Kasumi-1 (cell line): ENCODE data around the gene DOCK8.
"Not testable (repeated sequence)": the region's sequence is repeated elsewhere in the genome, so short reads cannot be mapped to it uniquely, and the experiment has no call there.

ENCODE experiments used
- DNase-seq, 2 experiments: peaks; one replicate each; lab custom pipeline; 2025; lab: John Stamatoyannopoulos, UW

DOCK8 gene

DNA sequence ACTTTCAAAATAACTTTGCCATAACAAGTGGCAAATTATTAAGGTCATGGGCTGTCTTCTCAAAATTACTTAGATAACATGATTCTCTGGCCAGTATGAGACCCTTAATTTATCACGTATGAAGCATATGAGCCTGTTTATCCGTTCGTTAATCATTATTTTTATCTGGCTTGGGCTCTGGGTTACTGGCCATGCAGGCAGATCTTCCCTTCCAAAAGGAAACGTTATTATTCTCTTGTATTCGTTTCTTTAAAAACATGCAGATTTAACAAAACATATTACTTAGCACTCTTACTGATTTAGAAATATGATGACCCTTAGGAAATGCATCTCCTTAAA lies 148.6 kb downstream of the DOCK8 start:
- no peak for DNase-seq

DNA sequence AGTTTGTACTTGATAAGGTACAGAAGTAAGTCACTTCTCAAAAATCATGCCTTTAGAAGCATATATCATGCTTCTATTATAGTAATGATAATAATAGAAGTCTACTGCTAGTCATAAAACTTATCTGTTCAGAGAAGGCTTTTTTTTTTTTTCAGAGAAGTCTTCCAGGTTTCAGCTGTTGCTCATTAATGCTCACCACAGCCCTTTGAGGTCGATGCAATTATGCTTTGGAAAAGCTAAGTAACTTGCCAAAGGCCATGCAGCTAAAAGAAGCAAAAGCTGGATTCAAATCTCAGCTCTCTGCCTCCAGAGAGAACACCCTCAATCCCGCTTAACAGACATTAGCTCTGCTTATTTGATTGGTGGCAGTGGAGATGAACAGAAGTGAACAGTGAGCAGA lies 150.8 kb downstream of the DOCK8 start:
- no peak for DNase-seq

DNA sequence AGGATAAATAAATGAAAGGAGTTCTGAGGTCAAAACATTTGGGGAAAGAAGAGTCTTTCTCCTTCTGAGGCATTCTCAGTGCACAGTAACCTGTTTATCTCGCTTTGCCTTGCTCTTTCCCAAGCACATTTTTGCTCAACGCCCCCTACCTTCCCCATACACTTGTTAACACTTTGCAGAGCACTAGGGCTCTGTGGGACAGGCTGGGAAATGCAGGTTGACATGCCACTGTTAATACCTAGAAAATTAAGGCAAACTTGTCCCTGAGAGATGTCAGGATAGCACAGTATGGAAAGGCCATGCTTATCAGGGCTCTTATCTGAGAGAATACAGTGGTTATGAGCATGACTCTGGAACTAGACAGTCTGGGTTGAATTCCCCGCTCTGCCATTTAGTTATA lies 152.0 kb downstream of the DOCK8 start:
- no peak for DNase-seq

DNA sequence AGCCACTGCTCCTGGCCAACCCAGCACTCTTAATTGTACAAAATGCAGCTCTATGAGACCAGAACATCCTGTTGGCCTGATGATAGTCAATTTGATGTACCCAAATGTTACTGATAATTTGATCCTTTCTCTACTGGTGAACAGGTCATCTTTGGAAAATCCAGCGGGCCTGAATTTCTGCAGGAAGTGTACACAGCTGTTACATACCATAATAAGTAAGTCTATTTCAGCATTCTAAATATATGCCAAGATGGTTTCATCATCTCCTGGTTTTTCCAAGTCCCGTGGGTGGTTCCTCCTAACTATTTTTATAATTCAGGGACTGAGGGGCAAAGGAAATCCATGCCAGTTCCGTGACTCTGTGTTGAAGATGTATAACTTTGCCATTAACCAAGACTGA lies 155.4 kb downstream of the DOCK8 start:
- DNase-seq, result no peak

DNA sequence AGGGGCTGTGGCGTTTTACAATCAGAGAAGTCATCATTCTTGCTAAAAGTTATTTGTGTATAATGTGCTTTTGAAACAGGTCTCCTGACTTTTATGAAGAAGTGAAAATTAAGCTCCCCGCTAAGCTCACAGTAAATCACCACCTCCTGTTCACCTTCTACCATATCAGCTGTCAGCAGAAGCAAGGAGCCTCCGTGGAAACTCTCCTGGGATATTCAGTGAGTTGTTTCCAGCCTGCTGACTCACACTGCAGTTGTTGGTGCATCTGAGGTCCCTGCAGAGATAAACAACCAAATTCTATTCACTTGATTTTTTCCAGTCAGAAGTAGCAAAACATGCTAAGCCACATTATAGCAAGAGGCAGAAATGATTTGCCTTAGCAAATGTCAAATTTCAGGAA lies 156.7 kb downstream of the DOCK8 start:
- DNase-seq, result no peak

DNA sequence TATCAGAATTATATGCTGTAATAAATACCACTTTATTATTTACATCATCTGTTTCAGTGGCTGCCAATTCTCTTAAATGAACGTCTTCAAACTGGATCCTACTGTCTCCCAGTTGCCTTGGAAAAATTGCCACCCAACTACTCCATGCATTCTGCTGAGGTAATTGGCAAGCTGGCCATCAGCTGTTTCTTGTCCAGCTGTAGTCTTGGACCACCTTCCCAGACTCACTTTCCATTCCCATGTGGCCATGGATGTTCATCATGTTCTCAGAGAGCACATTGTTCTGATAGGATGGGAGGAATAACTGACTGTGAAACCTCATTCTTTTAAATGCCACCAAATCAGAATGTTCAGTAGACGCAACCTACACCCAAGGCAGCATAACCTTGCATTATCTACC lies 157.5 kb downstream of the DOCK8 start:
- DNase-seq, result no peak

DNA sequence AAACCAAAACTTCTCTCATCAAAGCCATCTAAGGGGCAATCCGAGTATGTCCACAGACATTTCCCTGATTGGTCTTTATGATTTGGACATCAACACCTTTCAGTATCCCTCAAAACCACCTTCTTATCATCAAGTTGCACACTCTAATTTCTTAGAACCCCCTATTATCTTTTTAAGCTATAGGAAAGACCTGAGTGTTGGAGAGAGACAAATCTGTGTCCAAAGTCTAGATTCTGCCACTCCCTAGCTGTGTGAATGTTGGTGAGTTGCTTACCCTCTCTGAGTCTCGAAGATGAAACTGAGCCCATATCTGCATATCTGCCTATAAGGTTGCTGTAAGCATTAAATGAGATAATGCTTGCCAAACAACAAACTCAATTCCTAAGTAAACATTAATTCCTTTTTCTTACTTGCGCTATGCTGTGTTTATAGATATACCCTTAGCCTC lies 159.1 kb downstream of the DOCK8 start:
- DNase-seq, result no peak

DNA sequence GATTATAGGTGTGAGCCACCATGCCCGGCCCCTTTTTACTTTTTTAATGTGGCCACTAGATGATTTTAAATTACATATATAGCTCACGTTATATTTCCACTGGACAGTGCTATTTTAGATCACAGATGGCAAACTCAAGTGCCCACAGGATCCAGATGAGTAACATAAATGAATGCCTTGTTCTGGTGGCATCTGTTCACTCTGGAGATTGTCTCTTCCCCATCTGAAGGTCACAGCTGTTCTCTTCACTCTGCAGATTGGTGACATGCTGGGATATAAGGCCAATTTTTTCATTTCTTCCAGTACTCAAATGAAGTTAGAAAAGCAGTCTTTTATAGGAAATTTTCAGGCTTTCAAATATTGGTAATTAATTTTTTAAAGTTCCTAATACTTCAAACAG lies 160.1 kb downstream of the DOCK8 start:
- DNase-seq, result no peak

DNA sequence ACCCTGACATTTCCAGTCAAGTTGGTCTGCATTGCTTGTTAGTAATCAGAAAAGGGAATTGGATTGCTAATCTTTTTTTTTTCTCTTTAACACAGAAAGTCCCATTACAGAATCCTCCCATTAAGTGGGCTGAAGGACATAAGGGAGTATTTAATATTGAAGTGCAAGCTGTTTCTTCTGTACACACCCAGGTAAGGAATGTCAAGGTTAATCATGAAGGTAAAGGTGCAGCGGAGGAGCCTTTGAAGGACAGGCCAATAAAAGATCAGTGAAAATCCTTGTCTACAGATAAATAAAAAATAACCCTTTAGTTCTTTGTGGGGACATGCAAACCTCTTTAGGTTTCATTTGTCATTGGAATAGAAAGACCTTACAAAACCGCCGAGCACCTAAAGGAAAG lies 161.4 kb downstream of the DOCK8 start:
- no peak for DNase-seq

DNA sequence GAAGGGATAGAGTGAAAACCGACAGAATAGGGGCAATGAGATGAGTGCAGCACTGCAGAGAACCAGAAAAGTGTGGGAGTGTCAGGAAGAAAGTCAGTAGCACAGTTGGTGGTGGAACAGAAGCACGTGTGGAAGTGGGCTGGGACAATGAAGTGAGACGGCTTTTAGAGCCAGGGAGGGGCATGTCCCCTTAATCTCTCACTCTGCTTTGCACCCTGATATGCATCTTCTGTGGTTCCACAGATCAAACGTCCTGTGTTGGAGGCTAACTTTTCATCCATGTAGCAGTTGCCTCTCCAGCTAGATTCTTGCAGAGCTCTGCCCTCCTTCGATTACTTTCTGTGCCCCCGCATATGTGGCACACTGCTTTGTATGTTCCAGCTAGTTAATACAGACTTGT lies 163.6 kb downstream of the DOCK8 start:
- no peak for DNase-seq

DNA sequence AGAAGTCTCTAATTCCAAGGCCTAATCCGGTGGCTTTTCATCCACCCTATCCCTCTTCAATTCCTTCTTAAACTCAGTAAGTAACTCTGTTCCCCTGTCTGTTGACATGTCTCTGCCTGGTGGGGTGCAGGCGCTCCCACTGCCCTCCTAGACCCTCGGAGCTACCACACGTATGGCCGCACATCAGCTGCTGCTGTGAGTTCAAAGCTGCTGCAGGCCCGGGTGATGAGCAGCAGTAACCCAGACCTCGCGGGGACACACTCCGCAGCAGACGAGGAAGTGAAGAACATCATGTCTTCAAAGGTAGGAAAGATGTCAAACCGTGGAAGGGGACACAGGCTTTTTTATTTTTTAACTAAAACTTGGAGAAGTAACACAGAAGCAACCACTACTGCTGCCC lies 167.7 kb downstream of the DOCK8 start:
- no peak for DNase-seq

DNA sequence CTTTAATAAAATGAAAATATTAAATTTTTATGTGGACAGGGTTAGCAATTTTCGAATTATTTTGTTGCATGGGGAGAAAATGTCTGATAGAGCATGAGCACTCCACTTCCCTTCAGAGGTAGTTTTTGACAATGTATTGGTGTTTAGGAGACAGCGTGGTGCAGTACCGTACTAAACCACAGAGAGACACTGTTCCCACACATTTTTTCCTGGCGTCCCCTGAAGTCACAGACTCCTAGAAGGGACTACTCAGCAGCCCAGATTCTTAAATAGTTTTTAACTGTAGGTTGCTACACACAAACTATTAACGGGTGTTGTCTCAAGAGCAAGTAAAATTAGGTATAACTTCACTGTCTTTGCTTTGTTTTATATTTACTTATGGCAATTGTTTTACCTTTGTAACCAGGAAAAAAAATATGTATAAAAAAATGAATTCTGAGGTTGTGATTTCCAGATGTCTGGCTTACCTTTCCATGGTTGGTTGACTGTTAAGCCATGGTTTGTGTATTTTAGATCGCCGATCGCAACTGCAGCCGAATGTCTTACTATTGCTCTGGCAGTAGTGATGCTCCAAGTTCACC lies 171.2 kb downstream of the DOCK8 start:
- DNase-seq, result peak; percentile 22 to 25

DNA sequence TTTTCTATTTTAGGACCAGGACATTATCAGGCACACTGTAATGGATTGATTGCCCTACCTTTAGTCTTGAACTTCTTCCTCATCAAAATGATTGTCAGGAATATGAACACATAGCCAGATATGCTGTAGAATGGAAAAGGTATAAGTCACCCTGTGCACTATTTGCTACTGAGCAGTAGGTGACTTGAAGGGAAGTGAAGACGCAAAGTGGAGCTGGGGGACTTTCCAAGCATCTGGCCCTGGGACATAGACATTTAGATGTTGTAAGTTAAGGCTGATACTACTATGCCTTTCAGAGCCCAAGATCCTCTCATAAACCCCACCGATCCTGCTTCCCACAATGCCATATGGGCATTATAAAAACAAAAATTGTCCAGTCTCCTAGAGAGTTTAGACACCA lies 174.5 kb downstream of the DOCK8 start:
- DNase-seq, result no peak

DNA sequence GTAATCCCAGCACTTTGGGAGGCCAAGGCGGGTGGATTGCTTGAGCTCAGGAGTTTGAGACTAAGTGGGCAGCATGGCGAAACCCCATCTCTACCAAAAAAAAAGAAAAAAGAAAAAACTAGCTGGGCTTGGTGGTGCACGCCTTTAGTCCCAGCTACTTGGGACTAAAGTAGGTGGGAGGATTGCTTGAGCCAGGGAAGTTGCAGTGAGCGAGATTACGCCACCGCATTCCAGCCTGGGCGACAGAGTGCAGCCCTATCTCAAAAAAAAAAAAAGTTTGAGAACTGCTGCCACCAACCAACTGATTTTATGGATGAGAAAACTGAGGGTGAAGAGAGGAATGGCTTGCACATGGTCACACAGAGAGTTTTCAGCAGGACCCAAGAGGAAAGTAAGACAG lies 175.1 kb downstream of the DOCK8 start:
- no peak for DNase-seq

DNA sequence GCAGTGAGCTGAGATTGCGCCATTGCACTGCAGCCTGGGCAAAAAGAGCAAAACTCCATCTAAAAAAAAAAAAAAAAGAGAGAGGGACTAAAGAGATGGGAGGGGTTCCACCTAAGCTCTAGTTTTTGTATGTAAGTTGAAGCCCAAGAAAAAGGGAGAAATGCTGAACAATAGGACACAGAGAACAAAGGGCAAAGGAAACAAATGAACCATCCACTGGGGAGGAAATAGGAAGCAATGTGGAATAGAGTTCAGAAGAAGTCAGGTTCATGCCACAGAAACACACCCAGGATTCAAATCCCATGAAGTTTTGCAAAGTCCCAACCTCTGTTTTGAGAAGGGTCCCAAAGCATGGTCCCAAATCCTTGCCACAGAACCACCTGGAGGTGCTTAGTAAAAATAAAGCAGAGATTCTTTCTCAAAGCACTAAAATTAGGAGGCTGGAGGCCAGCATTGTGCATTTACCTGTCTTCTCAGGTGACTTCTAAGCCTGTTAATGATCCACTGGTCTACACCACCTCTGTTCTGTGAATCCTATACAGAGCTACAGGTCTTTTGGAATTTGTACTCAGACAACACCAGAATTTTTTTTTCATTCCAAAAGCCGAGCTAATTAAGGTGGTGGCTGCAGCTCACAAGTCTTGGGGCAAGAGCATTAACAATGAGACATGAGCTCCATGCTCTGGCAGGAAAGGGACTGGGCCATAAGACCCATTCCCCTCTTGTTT lies 177.6 kb downstream of the DOCK8 start:
- no peak for DNase-seq

DNA sequence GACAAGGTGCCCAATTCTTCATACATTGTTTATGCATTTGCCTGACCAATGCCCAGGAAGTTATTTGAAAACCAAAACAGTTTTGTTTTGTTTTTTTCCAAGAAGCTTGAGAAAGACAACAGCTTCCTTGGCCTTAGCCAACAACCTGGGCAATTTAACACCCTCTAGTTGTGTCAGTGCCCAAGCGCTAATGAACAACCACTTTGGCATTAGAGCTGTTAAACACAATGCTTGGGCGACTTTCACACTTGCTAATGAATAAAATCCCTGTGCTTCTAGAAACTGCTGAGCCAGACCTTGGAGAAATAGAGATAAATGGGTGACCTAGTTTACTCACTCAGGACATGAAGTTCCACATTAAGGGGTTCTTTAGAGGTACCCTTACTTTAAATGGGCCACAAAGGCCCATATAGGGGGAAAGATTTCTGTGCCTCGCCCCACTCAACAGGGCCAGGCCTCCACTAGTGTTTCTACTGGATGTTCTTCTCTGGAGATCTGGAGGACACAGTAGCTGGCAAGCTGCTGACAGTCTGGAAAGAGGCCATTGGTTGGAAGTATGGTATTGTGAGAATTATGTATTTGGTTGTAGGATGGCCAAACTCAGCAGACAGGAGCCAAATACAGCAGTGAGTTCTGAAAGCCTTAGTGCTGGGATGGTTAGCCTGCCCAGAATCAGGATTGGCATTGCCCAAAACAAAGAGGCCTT lies 179.8 kb downstream of the DOCK8 start:
- DNase-seq, result no peak

DNA sequence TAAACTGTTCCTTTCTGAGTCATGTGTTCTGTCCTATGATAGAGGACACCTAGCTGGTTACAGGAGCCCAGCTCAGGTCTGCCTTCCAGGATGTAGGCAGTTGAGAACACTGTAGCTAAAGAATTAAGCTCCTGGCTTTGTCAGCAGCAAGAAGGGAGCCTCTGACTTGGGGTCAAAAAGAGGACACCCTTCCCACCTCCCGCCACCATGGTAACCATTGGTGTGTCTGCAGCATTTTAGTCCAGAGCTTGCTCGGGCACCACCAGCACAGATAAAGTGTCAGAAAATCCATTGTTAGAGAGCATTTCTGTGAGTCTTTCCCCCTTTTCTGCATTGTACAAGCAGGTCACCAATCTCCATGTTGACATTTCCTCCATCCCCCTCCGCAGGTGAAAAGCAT lies 181.7 kb downstream of the DOCK8 start:
- no peak for DNase-seq

DNA sequence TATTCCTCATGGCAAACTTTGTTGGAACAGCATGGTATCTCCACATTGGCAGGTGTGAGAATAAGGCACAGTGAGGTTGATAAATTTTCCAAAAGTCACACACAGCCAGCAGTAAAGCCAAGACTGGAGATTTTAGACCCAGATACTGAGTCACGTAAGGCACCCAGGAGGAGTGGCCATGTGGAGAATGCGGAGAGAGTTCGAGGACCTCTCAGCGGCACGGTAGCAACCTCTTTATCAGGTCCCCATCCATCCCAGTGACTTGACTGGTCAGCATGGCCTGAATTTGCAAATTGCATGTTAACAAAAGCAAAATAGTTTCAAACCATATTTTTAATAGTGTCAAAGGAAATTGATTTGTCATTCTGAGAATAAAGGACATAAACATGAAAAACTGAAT lies 183.4 kb downstream of the DOCK8 start:
- DNase-seq, result no peak

DNA sequence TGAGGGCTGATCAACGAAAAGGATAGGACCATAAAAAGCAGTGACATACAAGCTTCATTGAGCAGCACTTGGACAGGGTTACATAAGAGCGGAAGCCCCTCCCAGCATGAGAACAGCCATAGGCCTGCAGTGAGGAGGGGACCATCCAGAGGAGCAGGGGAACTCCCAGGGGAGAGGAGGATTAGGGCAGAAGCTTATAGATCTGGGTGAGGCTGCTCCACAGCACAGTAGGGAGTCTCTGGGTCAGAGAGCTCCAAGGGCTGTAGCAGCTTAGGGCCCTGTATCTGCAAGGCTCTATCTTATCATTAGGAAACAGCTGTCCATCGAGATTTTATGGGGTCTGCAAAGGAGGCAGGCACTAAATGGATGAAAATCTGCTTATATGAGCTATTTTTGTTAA lies 186.6 kb downstream of the DOCK8 start:
- no peak for DNase-seq

DNA sequence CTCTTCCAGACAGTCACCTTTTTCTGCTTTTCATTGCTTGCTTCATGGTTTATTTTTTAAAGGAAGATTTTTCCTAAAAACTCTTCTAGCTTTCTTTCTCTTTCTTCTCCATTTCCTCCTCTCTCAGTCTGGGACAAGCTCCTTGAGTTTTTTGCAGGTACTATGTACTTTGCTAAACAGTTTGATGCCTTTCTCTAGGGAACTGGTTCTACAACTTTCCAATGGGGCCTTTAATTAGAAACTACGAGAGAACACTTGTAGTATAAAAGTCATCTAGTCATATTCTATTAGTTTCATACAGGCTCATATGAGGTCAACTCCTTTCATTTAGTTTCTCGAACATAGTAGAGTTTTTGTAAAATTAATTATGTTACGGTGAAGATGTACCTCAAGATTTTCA lies 189.6 kb downstream of the DOCK8 start:
- DNase-seq, result no peak

DNA sequence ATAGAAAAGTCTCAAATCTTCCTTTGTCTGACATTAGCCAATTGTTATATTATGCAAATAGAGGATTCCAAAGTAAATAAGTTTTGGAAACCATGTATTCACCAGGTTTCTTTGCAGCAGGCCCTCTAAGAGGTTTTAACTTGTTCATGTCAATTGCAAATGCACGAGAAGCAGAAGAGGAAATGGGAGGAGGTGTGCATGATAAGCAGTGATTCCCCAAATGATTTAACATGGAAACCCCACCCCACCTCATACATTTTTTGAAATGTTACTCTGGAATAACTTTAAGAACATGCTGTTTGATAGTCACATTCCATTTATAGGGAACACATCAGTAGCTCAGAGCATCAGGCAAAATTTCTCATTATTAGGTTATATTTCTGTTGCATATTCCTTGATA lies 190.7 kb downstream of the DOCK8 start:
- DNase-seq, result no peak

DNA sequence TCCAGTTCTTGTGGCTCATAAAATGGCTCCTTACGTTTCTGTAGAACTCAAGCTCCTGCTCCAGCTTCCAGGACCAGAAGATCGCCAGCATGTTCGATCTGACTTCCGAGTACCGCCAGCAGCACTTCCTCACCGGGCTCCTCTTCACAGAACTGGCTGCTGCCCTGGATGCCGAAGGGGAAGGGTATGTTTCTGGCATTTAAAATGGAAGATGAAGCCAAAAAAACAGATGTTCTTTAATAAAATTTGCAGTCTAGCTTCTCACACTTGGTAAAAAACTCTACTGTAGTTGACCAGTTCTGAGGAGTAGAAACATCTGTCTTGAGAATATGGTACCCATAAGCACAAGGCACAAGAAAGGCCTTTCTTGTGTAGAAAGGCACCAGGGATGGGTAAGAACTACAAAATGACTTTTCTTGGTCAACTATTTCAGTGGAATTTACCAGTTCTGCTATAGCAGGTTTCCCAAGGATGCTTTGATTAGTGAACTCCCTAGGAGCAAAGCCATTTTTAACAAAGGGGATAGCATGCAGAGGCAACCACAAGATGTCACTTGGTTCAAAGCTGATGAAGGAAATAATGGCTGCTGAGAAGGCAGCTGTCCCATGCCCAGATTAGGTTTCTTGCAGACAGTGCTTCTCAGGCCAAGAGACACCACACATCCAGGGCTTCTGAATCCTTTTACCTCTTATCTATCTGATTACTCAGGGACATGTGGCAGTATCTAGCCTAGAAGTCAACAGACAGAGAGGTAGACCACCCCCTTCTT lies 192.4 kb downstream of the DOCK8 start:
- DNase-seq, result no peak

DNA sequence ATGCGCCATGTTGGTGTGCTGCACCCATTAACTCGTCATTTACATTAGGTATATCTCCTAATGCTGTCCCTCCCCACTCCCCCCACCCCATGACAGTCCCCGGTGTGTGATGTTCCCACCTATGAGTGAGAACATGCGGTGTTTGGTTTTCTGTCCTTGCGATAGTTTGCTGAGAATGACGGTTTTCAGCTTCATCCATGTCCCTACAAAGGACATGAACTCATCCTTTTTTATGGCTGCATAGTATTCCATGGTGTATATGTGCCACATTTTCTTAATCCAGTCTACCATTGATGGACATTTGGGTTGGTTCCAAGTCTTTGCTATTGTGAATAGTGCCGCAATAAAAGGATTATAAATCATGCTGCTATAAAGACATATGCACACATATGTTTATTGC lies 195.0 kb downstream of the DOCK8 start:
- not testable (repeated sequence) for DNase-seq
